LNCAP (cell line): Measurements from ENCODE around the gene PLIN3.

Experiments used
- CTCF ChIP-seq: fragments of 450-650 bp; IDR thresholded peaks from 2 replicates; pipeline ENCODE4 v1.5.1; 2017; ENCODE audit warnings: mild to moderate bottlenecking

PLIN3 gene

GRCh38 chr19:4877753-4878490 is 10.5 kb upstream of the PLIN3 start:
- no peak for TF ChIP-seq CTCF

GRCh38 chr19:4873930-4874329 is 6.5 kb upstream of the PLIN3 start:
- TF ChIP-seq CTCF: no peak

GRCh38 chr19:4871711-4872110 is 4.2 kb upstream of the PLIN3 start:
- no peak for TF ChIP-seq CTCF

GRCh38 chr19:4870025-4870700 is 2.7 kb upstream of the PLIN3 start:
- no peak for TF ChIP-seq CTCF

GRCh38 chr19:4868286-4868834 is 893 bp upstream of the PLIN3 start:
- TF ChIP-seq CTCF: no peak

- no peak for TF ChIP-seq CTCF
These were observed 657 bp downstream of the PLIN3 start for GRCh38 chr19:4866595-4867424.

- TF ChIP-seq CTCF: no peak
These were observed 6.3 kb downstream of the PLIN3 start for GRCh38 chr19:4861147-4861546.
